Keratinocyte (primary cell): ENCODE data around the gene GP1BB.

Source experiments
- EZH2 ChIP-seq: IDR thresholded peaks from one replicate; pipeline ENCODE4 v1.6.1; 2012; ENCODE audit warnings: inconsistent platforms, mild to moderate bottlenecking, low read length, moderate library complexity
- TF ChIP-seq, protein P1 (sequence below), 3 experiments: IDR thresholded peaks in 1 of 3; conservative IDR thresholded peaks in 1 of 3; optimal IDR thresholded peaks in 1 of 3; 2 replicates in 2 of 3; 3 replicates in 1 of 3; pipeline versions ENCODE3 to v1.5.1; 2011; ENCODE audit warnings: low read length in 3 of 3, mild to moderate bottlenecking in 3 of 3, moderate library complexity in 2 of 3, control low read depth in 1 of 3, inconsistent platforms in 1 of 3; ENCODE audit not compliant: insufficient read depth in 2 of 3; ENCODE audit errors: extremely low read depth in 1 of 3

- TF ChIP-seq, protein P1, sequence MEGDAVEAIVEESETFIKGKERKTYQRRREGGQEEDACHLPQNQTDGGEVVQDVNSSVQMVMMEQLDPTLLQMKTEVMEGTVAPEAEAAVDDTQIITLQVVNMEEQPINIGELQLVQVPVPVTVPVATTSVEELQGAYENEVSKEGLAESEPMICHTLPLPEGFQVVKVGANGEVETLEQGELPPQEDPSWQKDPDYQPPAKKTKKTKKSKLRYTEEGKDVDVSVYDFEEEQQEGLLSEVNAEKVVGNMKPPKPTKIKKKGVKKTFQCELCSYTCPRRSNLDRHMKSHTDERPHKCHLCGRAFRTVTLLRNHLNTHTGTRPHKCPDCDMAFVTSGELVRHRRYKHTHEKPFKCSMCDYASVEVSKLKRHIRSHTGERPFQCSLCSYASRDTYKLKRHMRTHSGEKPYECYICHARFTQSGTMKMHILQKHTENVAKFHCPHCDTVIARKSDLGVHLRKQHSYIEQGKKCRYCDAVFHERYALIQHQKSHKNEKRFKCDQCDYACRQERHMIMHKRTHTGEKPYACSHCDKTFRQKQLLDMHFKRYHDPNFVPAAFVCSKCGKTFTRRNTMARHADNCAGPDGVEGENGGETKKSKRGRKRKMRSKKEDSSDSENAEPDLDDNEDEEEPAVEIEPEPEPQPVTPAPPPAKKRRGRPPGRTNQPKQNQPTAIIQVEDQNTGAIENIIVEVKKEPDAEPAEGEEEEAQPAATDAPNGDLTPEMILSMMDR (optimal IDR thresholded peaks at IDR 0.05 in 1 of 3, IDR thresholded peaks at IDR 0.05 in 1 of 3, conservative IDR thresholded peaks at IDR 0.05 in 1 of 3; ENCODE audit: extremely low read depth in 1 of 3, insufficient read depth in 2 of 3, low read length in 3 of 3) = no peak
- TF ChIP-seq EZH2 = no peak
Measured at GRCh38 chr22:19757985-19758895, 34.9 kb downstream of the GP1BB start.
